HUES48 (cell line): ENCODE data around the gene LSMEM2.

Source experiments
- H3K27ac ChIP-seq: one replicate; pipeline ENCODE4 v1.7.0; 2013; ENCODE audit warnings: low read depth, low read length, inconsistent platforms
- H3K27me3 ChIP-seq: 2 replicates; pipeline ENCODE4 v1.6.1; 2013; ENCODE audit warnings: mild to moderate bottlenecking, low read length; ENCODE audit not compliant: control insufficient read depth, insufficient read depth
- H3K36me3 ChIP-seq: 2 replicates; pipeline ENCODE4 v1.6.1; 2013; ENCODE audit warnings: low read length; ENCODE audit not compliant: control insufficient read depth, insufficient read depth
- H3K4me1 ChIP-seq: 2 replicates; pipeline ENCODE4 v1.6.1; 2013; ENCODE audit warnings: mild to moderate bottlenecking, low read length; ENCODE audit not compliant: control insufficient read depth, insufficient read depth
- H3K4me3 ChIP-seq: 2 replicates; pipeline ENCODE4 v1.5.1; 2013; ENCODE audit warnings: mild to moderate bottlenecking, low read depth, low read length
- H3K9ac ChIP-seq: 2 replicates; pipeline ENCODE4 v1.6.1; 2013; ENCODE audit warnings: mild to moderate bottlenecking, low read depth, low read length, moderate library complexity
- H3K9me3 ChIP-seq: 2 replicates; pipeline ENCODE4 v1.6.1; 2013; ENCODE audit warnings: low read length; ENCODE audit not compliant: control insufficient read depth, insufficient read depth

The LSMEM2 gene

GRCh38 chr3:50245831-50246516 is 32.9 kb upstream of the LSMEM2 start:
- Histone ChIP-seq H3K27me3 (no peaks in the 10 kb centered on the region), H3K9ac (peak overlapping the region; percentile 46; the same call in 1 of the 2 replicates), H3K36me3 (peaks cover 9% of the 10 kb centered on the region), H3K4me3 (peak overlapping the region; percentile 31), H3K4me1 (peaks cover 48% of the 10 kb centered on the region), H3K27ac (peak overlapping the region; percentile 95), H3K9me3 (no peaks in the 10 kb centered on the region)

- H3K9ac ChIP-seq, result peak overlapping the region; percentile 46; the same call in 1 of the 2 replicates
- peak overlapping the region; percentile 95 for H3K27ac ChIP-seq
- no peaks in the 10 kb centered on the region for H3K9me3 ChIP-seq
- H3K4me3 ChIP-seq, result no peak overlapping the region
- peaks cover 14% of the 10 kb centered on the region for H3K36me3 ChIP-seq
- H3K27me3 ChIP-seq, result no peaks in the 10 kb centered on the region
- H3K4me1 ChIP-seq, result peaks cover 44% of the 10 kb centered on the region
Measured at GRCh38 chr3:50246517-50246954, 32.4 kb upstream of the LSMEM2 start.

- Histone ChIP-seq H3K27ac (no peak overlapping the region), H3K36me3 (peaks cover 31% of the 10 kb centered on the region), H3K27me3 (no peaks in the 10 kb centered on the region), H3K9ac (no peak overlapping the region), H3K9me3 (no peaks in the 10 kb centered on the region), H3K4me1 (peaks cover 25% of the 10 kb centered on the region), H3K4me3 (no peak overlapping the region)
Measured at GRCh38 chr3:50248387-50248786, 30.5 kb upstream of the LSMEM2 start.

GRCh38 chr3:50249457-50249856 is 29.4 kb upstream of the LSMEM2 start:
- no peak overlapping the region for H3K9ac ChIP-seq
- no peak overlapping the region for H3K27ac ChIP-seq
- no peak overlapping the region for H3K4me3 ChIP-seq
- H3K4me1 ChIP-seq, result peaks cover 22% of the 10 kb centered on the region
- H3K27me3 ChIP-seq, result no peaks in the 10 kb centered on the region
- H3K36me3 ChIP-seq, result peaks cover 36% of the 10 kb centered on the region
- H3K9me3 ChIP-seq, result no peaks in the 10 kb centered on the region

- H3K36me3 ChIP-seq, result peaks cover 45% of the 10 kb centered on the region
- peaks cover 18% of the 10 kb centered on the region for H3K4me1 ChIP-seq
- H3K9ac ChIP-seq, result no peak overlapping the region
- no peaks in the 10 kb centered on the region for H3K9me3 ChIP-seq
- no peak overlapping the region for H3K4me3 ChIP-seq
- H3K27ac ChIP-seq, result no peak overlapping the region
- H3K27me3 ChIP-seq, result no peaks in the 10 kb centered on the region
Measured at GRCh38 chr3:50250514-50250913, 28.4 kb upstream of the LSMEM2 start.

- H3K36me3 ChIP-seq, result peaks cover 48% of the 10 kb centered on the region
- no peaks in the 10 kb centered on the region for H3K27me3 ChIP-seq
- H3K27ac ChIP-seq, result no peak overlapping the region
- no peak overlapping the region for H3K9ac ChIP-seq
- H3K4me3 ChIP-seq, result no peak overlapping the region
- H3K4me1 ChIP-seq, result peaks cover 12% of the 10 kb centered on the region
- no peaks in the 10 kb centered on the region for H3K9me3 ChIP-seq
Measured at GRCh38 chr3:50251220-50251619, 27.7 kb upstream of the LSMEM2 start.

GRCh38 chr3:50254577-50255250 is 24.2 kb upstream of the LSMEM2 start:
- peaks cover 3% of the 10 kb centered on the region; the same call in 1 of the 2 replicates for H3K4me1 ChIP-seq
- peak overlapping the region; percentile 70 for H3K27ac ChIP-seq
- H3K9ac ChIP-seq, result no peak overlapping the region
- H3K27me3 ChIP-seq, result no peaks in the 10 kb centered on the region
- no peak overlapping the region for H3K4me3 ChIP-seq
- peaks cover 64% of the 10 kb centered on the region for H3K36me3 ChIP-seq
- no peaks in the 10 kb centered on the region for H3K9me3 ChIP-seq

GRCh38 chr3:50255251-50255615 is 23.7 kb upstream of the LSMEM2 start:
- H3K9me3 ChIP-seq, result no peaks in the 10 kb centered on the region
- H3K4me1 ChIP-seq, result peaks cover 4% of the 10 kb centered on the region; the same call in 1 of the 2 replicates
- H3K9ac ChIP-seq, result no peak overlapping the region
- peak overlapping the region; percentile 70 for H3K27ac ChIP-seq
- no peak overlapping the region for H3K4me3 ChIP-seq
- peaks cover 64% of the 10 kb centered on the region for H3K36me3 ChIP-seq
- no peaks in the 10 kb centered on the region for H3K27me3 ChIP-seq

- no peak overlapping the region for H3K27ac ChIP-seq
- H3K27me3 ChIP-seq, result no peaks in the 10 kb centered on the region
- H3K9ac ChIP-seq, result no peak overlapping the region
- H3K36me3 ChIP-seq, result peaks cover 52% of the 10 kb centered on the region
- H3K4me1 ChIP-seq, result peaks cover 15% of the 10 kb centered on the region
- H3K4me3 ChIP-seq, result no peak overlapping the region
- H3K9me3 ChIP-seq, result no peaks in the 10 kb centered on the region
Measured at GRCh38 chr3:50256978-50257890, 21.7 kb upstream of the LSMEM2 start.

- H3K27ac ChIP-seq, result no peak overlapping the region
- no peak overlapping the region for H3K9ac ChIP-seq
- H3K4me1 ChIP-seq, result peaks cover 15% of the 10 kb centered on the region
- H3K4me3 ChIP-seq, result no peak overlapping the region
- no peaks in the 10 kb centered on the region for H3K27me3 ChIP-seq
- no peaks in the 10 kb centered on the region for H3K9me3 ChIP-seq
- peaks cover 43% of the 10 kb centered on the region for H3K36me3 ChIP-seq
Measured at GRCh38 chr3:50258029-50258680, 20.7 kb upstream of the LSMEM2 start.
